ENCODE results near the gene ME1.

- TF ChIP-seq CTCF (IDR thresholded peaks at IDR 0.05) (no peak), POLR2AphosphoS5 (IDR thresholded peaks at IDR 0.05) (no peak), POLR2A (IDR thresholded peaks at IDR 0.05) (no peak)
These were observed 64.9 kb downstream of the ME1 start for GRCh38 chr6:83365931-83366330.

Measured in prostate gland (tissue), 2 donors.